WTC11 (cell line): ENCODE data around the gene SLC28A1. TPM values are rescaled to one million over a fixed set of nuclear protein-coding genes. Genes with fewer than 3 reads are reported as not detected.

Experiments used
- ATAC-seq: fragments of 200-7000 bp; cut with Tn5 transposase; 2 replicates; pipeline ENCODE4 v1.10.0; 2021; ENCODE audit warnings: mild to moderate bottlenecking, moderate library complexity
- CTCF ChIA-PET: fragments of 300-600 bp; sonication (Branson Sonifier 250); formaldehyde crosslinking; loops from one replicate; lab custom pipeline; 2021; ENCODE audit warnings: antibody characterized with exemption; lab: Charles Lee
- POLR2A ChIA-PET: fragments of 350-600 bp; sonication (Branson Sonifier 250); formaldehyde crosslinking; loops from one replicate; lab custom pipeline; 2021; ENCODE audit warnings: antibody characterized with exemption; lab: Charles Lee
- DNase-seq: peaks from one replicate; pipeline ENCODE4 v3.0.0; 2021; ENCODE audit warnings: low spot score
- H3K27ac Mint-ChIP-seq: 2 replicates; pipeline ENCODE4 v1.8.0; 2021; ENCODE audit warnings: mixed read lengths
- H3K27me3 Mint-ChIP-seq: 2 replicates; pipeline ENCODE4 v1.8.0; 2021; ENCODE audit warnings: low read depth, mild to moderate bottlenecking, moderate library complexity, mixed read lengths
- H3K36me3 Mint-ChIP-seq: 2 replicates; pipeline ENCODE4 v1.8.0; 2021; ENCODE audit warnings: mixed read lengths
- H3K4me1 Mint-ChIP-seq: 2 replicates; pipeline ENCODE4 v1.8.0; 2022; ENCODE audit warnings: mixed read lengths
- H3K4me3 Mint-ChIP-seq: 2 replicates; pipeline ENCODE4 v1.8.0; 2021; ENCODE audit warnings: mild to moderate bottlenecking, moderate library complexity, mixed read lengths
- H3K9me3 Mint-ChIP-seq: 2 replicates; pipeline ENCODE4 v1.8.0; 2021; ENCODE audit warnings: mixed read lengths
- ARID4B ChIP-seq: sonication (generic); formaldehyde crosslinking; IDR thresholded peaks from 2 replicates; pipeline ENCODE4 v1.8.0; 2023; ENCODE audit warnings: missing genetic modification reagents, mild to moderate bottlenecking, borderline replicate concordance
- E2F4 ChIP-seq: sonication (generic); formaldehyde crosslinking; IDR thresholded peaks from 2 replicates; pipeline ENCODE4 v1.8.1; 2022; ENCODE audit warnings: low read depth, mild to moderate bottlenecking, moderate library complexity, missing genetic modification reagents, borderline replicate concordance
- ERG ChIP-seq: fragments of 250-450 bp; sonication (Bioruptor Pico); IDR thresholded peaks from 2 replicates; pipeline ENCODE4 v1.8.0; 2021; ENCODE audit warnings: mild to moderate bottlenecking
- ESRRA ChIP-seq: sonication (generic); formaldehyde crosslinking; IDR thresholded peaks from 2 replicates; pipeline ENCODE4 v1.8.1; 2022; ENCODE audit warnings: mild to moderate bottlenecking, missing genetic modification reagents, borderline replicate concordance
- ETV6 ChIP-seq: sonication (generic); formaldehyde crosslinking; IDR thresholded peaks from 2 replicates; pipeline ENCODE4 v1.8.1; 2022; ENCODE audit warnings: mild to moderate bottlenecking, missing genetic modification reagents
- FOXP1 ChIP-seq: sonication (generic); formaldehyde crosslinking; IDR thresholded peaks from 2 replicates; pipeline ENCODE4 v1.8.0; 2022; ENCODE audit warnings: missing genetic modification reagents, mild to moderate bottlenecking, moderate library complexity, borderline replicate concordance
- FOXP4 ChIP-seq: sonication (generic); formaldehyde crosslinking; IDR thresholded peaks from 2 replicates; pipeline ENCODE4 v1.8.0; 2022; ENCODE audit warnings: mild to moderate bottlenecking, missing genetic modification reagents
- GABPB1 ChIP-seq: sonication (generic); formaldehyde crosslinking; IDR thresholded peaks from 2 replicates; pipeline ENCODE4 v1.8.1; 2023; ENCODE audit warnings: mild to moderate bottlenecking, missing genetic modification reagents
- GTF2I ChIP-seq: fragments of 250-450 bp; sonication (Bioruptor Pico); conservative IDR thresholded peaks from 2 replicates; pipeline ENCODE4 v1.4.0; 2021; ENCODE audit warnings: mild to moderate bottlenecking
- HMGXB4 ChIP-seq: sonication (generic); formaldehyde crosslinking; IDR thresholded peaks from 2 replicates; pipeline ENCODE4 v1.8.1; 2023; ENCODE audit warnings: mild to moderate bottlenecking, moderate library complexity, missing genetic modification reagents
- JUN ChIP-seq: sonication (generic); formaldehyde crosslinking; IDR thresholded peaks from 2 replicates; pipeline ENCODE4 v1.8.0; 2023; ENCODE audit warnings: mild to moderate bottlenecking, missing genetic modification reagents
- MAX ChIP-seq: sonication (generic); formaldehyde crosslinking; IDR thresholded peaks from 2 replicates; pipeline ENCODE4 v1.8.0; 2022; ENCODE audit warnings: mild to moderate bottlenecking, missing genetic modification reagents
- NFATC4 ChIP-seq: fragments of 250-450 bp; sonication (Bioruptor Pico); IDR thresholded peaks from 2 replicates; pipeline ENCODE4 v1.9.0; 2021; ENCODE audit warnings: mild to moderate bottlenecking
- NFE2L1 ChIP-seq: sonication (generic); formaldehyde crosslinking; IDR thresholded peaks from 2 replicates; pipeline ENCODE4 v1.8.1; 2023; ENCODE audit warnings: missing genetic modification reagents
- NFYB ChIP-seq: sonication (generic); formaldehyde crosslinking; conservative IDR thresholded peaks from 2 replicates; pipeline ENCODE4 v1.8.0; 2022; ENCODE audit warnings: low read depth, missing genetic modification reagents
- NR1H2 ChIP-seq: sonication (generic); formaldehyde crosslinking; IDR thresholded peaks from 2 replicates; pipeline ENCODE4 v1.9.0; 2021; ENCODE audit warnings: mild to moderate bottlenecking, moderate library complexity, missing genetic modification reagents
- PRDM15 ChIP-seq: sonication (generic); formaldehyde crosslinking; IDR thresholded peaks from 2 replicates; pipeline ENCODE4 v1.8.0; 2022; ENCODE audit warnings: missing genetic modification reagents
- RELA ChIP-seq: sonication (generic); formaldehyde crosslinking; IDR thresholded peaks from 2 replicates; pipeline ENCODE4 v1.8.1; 2022; ENCODE audit warnings: missing genetic modification reagents, mild to moderate bottlenecking, borderline replicate concordance
- SP1 ChIP-seq: sonication (generic); formaldehyde crosslinking; conservative IDR thresholded peaks from 2 replicates; pipeline ENCODE4 v1.8.1; 2022; ENCODE audit warnings: missing genetic modification reagents
- TEAD1 ChIP-seq: sonication (generic); formaldehyde crosslinking; IDR thresholded peaks from 2 replicates; pipeline ENCODE4 v1.8.0; 2022; ENCODE audit warnings: mild to moderate bottlenecking, missing genetic modification reagents
- ZBTB21 ChIP-seq: sonication (generic); formaldehyde crosslinking; IDR thresholded peaks from 2 replicates; pipeline ENCODE4 v1.8.1; 2023; ENCODE audit warnings: mild to moderate bottlenecking, missing genetic modification reagents, borderline replicate concordance
- total RNA-seq: library from RNA; stranded (reverse); gene quantifications from 3 replicates; pipeline ENCODE4 v1.2.3, GENCODE V29; 2021

SLC28A1 gene
- total RNA-seq, 1 experiment from 2014 or later: not detected

- H3K27ac Mint-ChIP-seq: peak overlapping the region; percentile 94
- CTCF ChIA-PET: interaction anchor here (0.6 to 2.7 kb wide), 16 partner anchors 13 to 410 kb away, joined by 3 to 22 read pairs (median 5); partner anchors contain the start of gene ALPK3
- no peaks in the 10 kb centered on the region for H3K36me3 Mint-ChIP-seq
- no peak; the same call in 1 of the 2 replicates for TF ChIP-seq ESRRA (CRISPR knock-in tag)
- TF ChIP-seq FOXP1 (CRISPR knock-in tag): peak; percentile 21; the same call in 1 of the 2 replicates
- peak; percentile 86 for TF ChIP-seq ZBTB21 (CRISPR knock-in tag)
- no peak for TF ChIP-seq ERG
- peak; percentile 19; the same call in 1 of the 2 replicates for TF ChIP-seq NFE2L1 (CRISPR knock-in tag)
- TF ChIP-seq RELA (CRISPR knock-in tag): no peak
- TF ChIP-seq NR1H2 (CRISPR knock-in tag): no peak
- 0 out of 2 replicates have a peak, but pooled peaks have one; percentile 8 for TF ChIP-seq JUN (CRISPR knock-in tag)
- peak; percentile 55; the same call in 1 of the 2 replicates for TF ChIP-seq GTF2I
- TF ChIP-seq TEAD1 (CRISPR knock-in tag): peak; percentile 54; the same call in 1 of the 2 replicates
- TF ChIP-seq E2F4 (CRISPR knock-in tag): 0 out of 2 replicates have a peak, but pooled peaks have one; percentile 50
- TF ChIP-seq NFYB (CRISPR knock-in tag): 0 out of 2 replicates have a peak, but pooled peaks have one; percentile 12
- peak; percentile 44; the same call in 1 of the 2 replicates for TF ChIP-seq GABPB1 (CRISPR knock-in tag)
- TF ChIP-seq ETV6 (CRISPR knock-in tag): peak; percentile 73
- TF ChIP-seq ARID4B: peak; percentile 50; the same call in 1 of the 2 replicates
- peak; percentile 99 for TF ChIP-seq PRDM15 (CRISPR knock-in tag)
- peak; percentile 75; the same call in 1 of the 2 replicates for TF ChIP-seq FOXP4 (CRISPR knock-in tag)
- TF ChIP-seq HMGXB4 (CRISPR knock-in tag): peak; percentile 60; the same call in 1 of the 2 replicates
- no peak for TF ChIP-seq NFATC4
- peak; percentile 80 for TF ChIP-seq MAX
- peak; percentile 54; the same call in 1 of the 2 replicates for TF ChIP-seq SP1
These were observed 96.0 kb downstream of the SLC28A1 start for GRCh38 chr15:84980196-84981053.

More at GRCh38 chr15:84980196-84981053, 96.0 kb downstream of the SLC28A1 start:
- POLR2A ChIA-PET: interaction anchor here (0.6 to 2.0 kb wide), 6 partner anchors 19 to 410 kb away, joined by 3 to 5 read pairs (median 3); no protein-coding TSS in a partner anchor
- peaks cover 54% of the 10 kb centered on the region for H3K27me3 Mint-ChIP-seq
- DNase-seq (peak; percentile 89), ATAC-seq (peak; percentile 52)
- no peaks in the 10 kb centered on the region for H3K9me3 Mint-ChIP-seq
- peak overlapping the region; percentile 89 for H3K4me3 Mint-ChIP-seq
- H3K4me1 Mint-ChIP-seq: peaks cover 32% of the 10 kb centered on the region
